HG02885 (cell line): Measurements from ENCODE around the gene CXCR5.

Experiments
- ATAC-seq: cut with Tn5 transposase; IDR thresholded peaks from one replicate; pipeline ENCODE4 v1.9.1; 2021; ENCODE audit warnings: mild to moderate bottlenecking; ENCODE audit not compliant: unreplicated experiment, poor library complexity

CXCR5 gene

DNA sequence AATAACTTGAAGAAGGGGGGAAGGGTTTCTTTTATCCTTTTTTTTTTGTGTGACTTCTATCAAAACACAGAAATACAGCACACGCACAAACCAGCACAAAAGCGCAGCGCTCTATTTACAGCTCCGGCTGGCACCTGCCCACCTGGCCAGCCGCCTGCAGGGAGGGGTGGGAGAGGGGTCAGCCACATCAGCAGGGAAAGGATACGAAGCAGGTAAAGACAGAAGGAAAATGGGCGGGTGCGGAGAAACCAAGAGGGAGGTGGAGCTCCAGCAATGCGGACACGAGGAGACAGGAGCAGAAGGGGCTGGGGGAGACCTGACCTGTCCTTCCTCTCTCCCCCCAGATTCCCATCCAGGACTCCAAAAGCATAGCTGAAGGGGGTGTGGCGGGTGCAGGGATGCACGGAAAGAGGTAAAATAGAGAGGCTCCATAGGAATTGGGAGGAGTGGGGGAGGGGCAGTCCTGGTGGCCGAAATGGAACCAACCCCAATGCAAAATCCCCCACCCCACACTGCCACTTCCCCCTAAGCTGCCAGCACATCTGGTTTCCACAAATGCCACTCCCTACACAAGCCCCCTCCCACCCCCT lies 14.1 kb downstream of the CXCR5 start:
- ATAC-seq, result no peak

- ATAC-seq, result no peak
Observed at GRCh38 chr11:118898400-118899295, 15.0 kb downstream of the CXCR5 start.

DNA sequence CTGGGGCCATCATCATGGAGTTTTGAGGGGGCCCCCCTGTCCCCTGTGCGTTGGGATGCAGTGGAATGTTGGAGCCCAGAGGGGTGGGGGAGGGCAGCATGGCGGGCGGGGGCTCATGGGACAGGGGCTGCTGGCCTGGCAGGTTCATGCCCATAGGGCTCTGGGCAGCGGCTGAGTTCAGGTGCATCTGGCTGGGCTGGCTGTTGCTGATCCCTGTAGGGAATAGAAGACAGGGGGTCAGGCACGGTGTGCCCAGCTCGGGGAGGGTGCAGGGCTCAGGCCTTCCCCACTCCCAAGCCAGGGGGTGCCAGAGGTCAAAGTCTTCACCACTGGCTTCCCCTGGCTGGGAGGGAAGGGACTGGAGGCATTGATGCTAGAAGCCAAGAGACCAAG lies 15.6 kb downstream of the CXCR5 start:
- no peak for ATAC-seq

DNA sequence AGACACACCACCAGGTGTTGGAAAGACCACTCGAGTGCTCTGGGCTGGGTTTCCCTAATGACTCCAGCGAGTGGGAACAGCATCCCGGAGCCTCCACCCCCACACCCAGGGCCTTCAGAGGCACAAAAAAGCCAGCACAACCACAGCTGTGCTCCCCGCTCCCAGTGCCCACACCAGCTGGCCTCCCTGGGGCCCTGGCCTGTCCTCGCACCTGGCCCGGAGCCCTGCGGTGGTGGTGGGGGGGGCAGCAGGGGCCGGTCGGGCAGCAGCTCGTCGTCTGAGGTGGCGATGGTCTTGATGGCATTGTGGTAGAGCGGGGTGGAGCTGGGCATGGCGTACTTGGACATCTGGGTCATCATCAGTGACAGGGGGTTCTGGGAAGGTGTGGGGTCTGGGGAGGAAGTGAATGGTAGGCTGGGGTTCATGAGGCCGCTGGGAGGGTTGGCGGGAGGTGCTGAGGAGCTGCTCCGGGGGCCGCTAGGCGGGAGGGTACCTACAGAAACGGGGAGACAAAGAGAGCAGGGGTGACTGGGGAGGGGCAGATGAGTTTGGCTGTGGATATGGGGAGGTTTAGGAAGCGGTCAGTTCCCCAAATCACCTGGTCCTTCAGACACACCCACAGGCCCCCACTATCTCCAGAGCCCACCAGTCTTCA lies 16.1 kb downstream of the CXCR5 start:
- ATAC-seq, result no peak

DNA sequence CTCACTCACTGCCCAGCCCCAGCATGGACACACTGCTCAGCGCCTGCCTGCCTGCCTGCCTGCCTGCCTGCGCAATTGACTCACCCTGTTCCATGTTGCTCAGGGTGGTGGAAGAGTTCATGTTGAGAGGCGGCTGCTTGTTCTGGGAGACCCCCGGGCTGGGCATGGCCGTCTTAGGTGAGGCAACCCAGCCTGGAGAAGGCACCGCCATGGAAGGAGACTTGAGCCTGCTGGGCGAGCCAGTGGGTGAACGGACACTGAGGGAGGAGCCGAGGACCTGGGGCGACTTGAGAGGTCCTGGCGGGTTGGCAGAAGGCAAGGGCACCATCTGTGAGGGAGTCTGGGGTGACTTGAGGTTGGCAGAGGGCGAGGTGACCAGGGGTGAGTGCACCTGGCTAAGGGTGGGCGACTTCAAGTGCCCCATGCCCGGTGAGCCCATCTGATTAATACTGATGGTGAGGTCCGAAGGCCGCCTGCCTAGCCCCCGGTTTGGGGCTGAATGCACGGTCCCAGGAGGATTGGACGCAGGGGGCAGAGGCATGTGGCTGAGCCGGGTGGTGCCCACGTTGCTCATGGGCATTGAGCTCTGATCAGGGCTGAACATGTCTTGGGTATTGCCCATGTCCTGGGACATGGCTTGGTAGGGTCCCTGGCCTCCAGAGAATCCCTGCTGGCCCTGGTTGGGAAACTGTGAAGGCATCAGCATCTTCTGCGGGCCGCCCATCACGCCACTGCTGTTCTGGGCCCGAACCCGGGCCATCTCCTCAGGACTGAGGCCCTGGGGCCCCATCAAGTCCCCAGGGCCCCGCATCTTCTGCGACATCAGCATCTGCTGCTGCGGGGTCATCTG lies 17.1 kb downstream of the CXCR5 start:
- no peak for ATAC-seq

- no peak for ATAC-seq
Observed at GRCh38 chr11:118901494-118902335, 18.0 kb downstream of the CXCR5 start.

DNA sequence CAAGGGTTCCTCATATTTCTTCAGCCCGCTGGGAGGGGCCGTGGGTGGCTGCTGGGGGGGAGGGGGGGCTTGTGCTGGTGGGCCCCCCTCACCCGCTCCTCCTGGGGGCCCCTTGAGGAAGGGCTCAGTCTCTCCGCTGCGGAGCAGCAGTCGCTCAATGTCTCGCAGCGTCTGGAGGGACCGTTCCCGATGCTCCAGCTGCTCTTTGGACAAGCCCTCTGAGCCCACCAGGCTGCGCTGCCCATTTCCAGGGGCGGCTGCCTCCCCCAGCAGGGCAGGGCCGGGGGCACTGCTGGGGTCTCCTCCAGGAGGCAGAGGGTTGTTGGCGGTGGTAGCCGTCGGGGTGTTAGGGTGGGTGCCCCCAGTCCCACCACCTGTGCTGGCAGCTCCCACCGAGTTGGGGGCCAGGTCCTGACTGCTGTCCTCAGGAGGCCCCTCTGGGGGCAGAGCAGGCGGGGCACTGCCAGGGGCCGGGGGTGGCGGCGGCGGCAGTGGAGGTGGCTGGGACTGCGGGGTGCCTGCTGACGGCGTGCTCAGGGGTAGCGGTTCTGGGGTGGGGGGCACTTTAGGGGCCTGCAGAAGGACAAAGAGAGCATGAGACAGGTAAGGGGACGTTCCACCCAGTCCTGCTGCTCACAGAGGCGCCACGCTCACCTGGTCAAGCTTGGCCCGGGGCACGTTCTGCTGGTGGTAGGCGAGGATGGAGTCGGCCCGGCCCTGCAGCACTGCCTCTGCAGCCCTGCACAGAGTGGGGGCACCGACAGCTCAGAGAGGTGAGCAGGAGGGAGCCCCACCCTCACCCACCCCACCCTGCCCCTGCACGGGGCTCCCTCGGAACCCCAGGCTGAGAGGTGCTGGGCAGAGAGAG lies 18.9 kb downstream of the CXCR5 start:
- ATAC-seq, result no peak

- ATAC-seq, result no peak
Observed at GRCh38 chr11:118903204-118904015, 19.7 kb downstream of the CXCR5 start.

DNA sequence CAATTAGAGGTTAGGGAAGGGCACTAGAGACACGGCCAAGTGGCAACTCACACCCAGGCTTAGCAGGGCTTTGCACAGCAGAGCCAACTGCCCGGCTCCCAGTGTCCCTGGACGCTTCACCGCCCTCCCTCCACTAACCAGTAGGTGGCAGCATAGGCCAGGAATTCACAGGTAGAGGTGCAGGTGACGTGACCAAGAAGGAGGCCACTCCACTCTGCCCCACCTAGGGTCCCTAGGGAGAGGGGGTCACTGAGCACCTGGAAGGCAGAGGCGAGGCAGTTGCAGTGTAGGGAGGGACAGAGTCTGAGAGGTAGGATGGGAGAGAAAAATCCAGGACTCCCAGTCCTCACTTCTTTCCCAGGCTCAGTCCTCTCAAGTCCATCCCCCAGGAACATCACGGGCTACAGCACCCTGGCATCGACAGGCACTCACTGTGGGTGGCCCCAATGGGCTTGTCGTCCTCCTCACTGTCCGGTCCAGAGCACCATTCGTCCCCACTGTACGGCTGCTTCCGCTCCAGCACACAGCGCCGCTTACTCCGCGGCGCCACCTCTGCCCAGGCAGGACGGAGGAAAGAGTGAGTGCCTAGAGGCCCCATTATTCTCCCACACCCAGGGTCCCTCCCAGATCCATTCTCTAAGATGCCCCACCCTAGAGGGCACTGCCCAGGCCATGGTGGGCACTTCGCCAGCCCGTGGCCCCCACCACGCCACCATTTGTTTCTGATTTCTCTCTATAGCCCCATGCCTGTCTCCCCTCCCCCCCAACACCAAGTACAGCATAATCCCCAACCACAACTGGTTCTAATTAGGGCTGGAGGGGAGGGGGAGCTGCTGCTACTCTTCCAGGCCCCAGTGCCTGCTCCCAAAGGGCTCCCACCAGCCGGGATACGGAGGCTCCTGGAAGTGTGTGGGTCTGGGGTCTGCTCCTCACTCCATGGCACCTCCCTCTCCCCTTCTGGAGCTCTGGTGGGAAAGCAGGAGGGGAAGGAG lies 23.7 kb downstream of the CXCR5 start:
- ATAC-seq, result peak; percentile 78

DNA sequence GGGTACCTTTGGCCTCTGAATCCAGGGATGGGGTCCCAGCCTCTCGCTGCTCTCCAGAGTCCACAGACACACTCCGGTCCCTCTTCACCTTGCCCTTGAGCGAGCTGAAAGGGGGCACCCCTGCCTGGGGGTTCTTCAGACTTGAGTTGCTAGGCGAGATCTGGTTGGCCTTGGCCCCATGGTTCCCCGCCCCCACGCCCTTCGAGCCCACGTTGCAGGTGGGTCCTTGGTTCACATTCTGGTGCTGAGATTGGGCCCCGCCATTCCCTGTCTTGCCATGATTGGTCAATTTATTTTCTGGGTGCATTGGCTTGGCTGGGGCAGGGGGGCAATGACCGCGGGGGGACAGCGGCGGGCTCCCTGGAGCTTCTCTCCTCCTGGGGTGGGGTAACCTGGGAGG lies 24.6 kb downstream of the CXCR5 start:
- ATAC-seq, result no peak

DNA sequence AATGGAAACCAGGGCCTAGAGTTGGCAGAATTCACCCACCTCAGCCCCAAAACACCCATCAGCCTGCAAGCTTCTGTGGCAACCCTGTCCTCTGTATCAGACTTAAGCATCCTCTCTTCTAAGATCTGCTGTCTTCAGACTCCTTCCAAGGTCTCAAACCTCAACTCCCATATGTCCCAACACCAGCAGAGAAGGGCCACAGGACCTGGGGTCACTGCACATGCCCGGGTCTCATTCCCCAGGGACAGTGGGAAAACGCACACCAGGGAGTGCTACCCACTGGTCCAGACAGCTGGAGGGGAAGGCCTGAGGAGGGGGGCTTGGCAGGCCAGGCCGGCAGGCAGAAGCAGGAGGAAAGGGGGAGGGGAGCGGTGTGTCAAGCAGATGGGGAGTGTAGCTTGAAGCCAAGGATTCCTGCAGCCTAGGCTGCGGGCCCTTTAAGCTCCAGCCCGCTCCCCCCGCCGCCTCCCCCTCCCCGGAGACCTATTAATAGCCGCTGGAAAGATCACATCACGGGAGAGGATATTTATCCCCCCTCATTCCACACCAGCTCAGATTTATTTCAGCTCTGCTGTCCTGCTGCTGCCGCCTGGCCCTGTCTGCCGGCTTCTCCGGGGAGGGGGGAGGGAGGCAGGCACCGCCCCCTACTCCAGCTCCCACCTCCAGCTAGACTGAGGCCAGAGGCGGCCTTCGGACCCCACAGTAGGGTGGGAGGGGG lies 25.4 kb downstream of the CXCR5 start:
- ATAC-seq, result no peak

GRCh38 chr11:118909619-118910308 lies 26.1 kb downstream of the CXCR5 start:
- no peak for ATAC-seq

GRCh38 chr11:118910309-118911112 lies 26.8 kb downstream of the CXCR5 start:
- ATAC-seq, result no peak

- no peak for ATAC-seq
Observed at GRCh38 chr11:118911113-118911879, 27.6 kb downstream of the CXCR5 start.
